ENCODE measurements around the gene ALDH2.
"Not testable (repeated sequence)": the region's sequence is repeated elsewhere in the genome, so short reads cannot be mapped to it uniquely, and the experiment has no call there.

Gene ALDH2

GRCh38 chr12:111781085-111781658, 14.4 kb downstream of the ALDH2 start:
- FAIRE-seq (no peak), DNase-seq (ENCODE audit: insufficient read length, low spot score) (no peak)

GRCh38 chr12:111783046-111783445, 16.3 kb downstream of the ALDH2 start:
- FAIRE-seq (no peak), DNase-seq (ENCODE audit: insufficient read length, low spot score) (no peak)

GRCh38 chr12:111784953-111785352, 18.2 kb downstream of the ALDH2 start:
- no peak for DNase-seq (ENCODE audit: insufficient read length, low spot score)
- no peak for FAIRE-seq

- FAIRE-seq (no peak), DNase-seq (ENCODE audit: insufficient read length, low spot score) (no peak)
Observed at GRCh38 chr12:111785651-111786050, 18.9 kb downstream of the ALDH2 start.

GRCh38 chr12:111788178-111788654, 21.5 kb downstream of the ALDH2 start:
- FAIRE-seq (no peak), DNase-seq (ENCODE audit: insufficient read length, low spot score) (no peak)

- no peak for FAIRE-seq
Observed at GRCh38 chr12:111789779-111790178, 23.0 kb downstream of the ALDH2 start.

GRCh38 chr12:111791507-111791906, 24.8 kb downstream of the ALDH2 start:
- FAIRE-seq: no peak

More at GRCh38 chr12:111789779-111790178, 23.0 kb downstream of the ALDH2 start:
- DNase-seq (ENCODE audit: insufficient read length, low spot score): no peak

GRCh38 chr12:111792155-111792855, 25.6 kb downstream of the ALDH2 start:
- DNase-seq (ENCODE audit: insufficient read length, low spot score): no peak
- FAIRE-seq: no peak

More at GRCh38 chr12:111791507-111791906, 24.8 kb downstream of the ALDH2 start:
- DNase-seq (ENCODE audit: insufficient read length, low spot score): no peak

GRCh38 chr12:111792856-111793235, 26.1 kb downstream of the ALDH2 start:
- DNase-seq (ENCODE audit: insufficient read length, low spot score): no peak
- no peak for FAIRE-seq

GRCh38 chr12:111798182-111798581, 31.4 kb downstream of the ALDH2 start:
- FAIRE-seq: no peak
- DNase-seq (ENCODE audit: insufficient read length, low spot score): no peak

- DNase-seq (ENCODE audit: insufficient read length, low spot score) (no peak), FAIRE-seq (no peak)
Observed at GRCh38 chr12:111799758-111800157, 33.0 kb downstream of the ALDH2 start.

- FAIRE-seq (no peak), DNase-seq (ENCODE audit: insufficient read length, low spot score) (no peak)
Observed at GRCh38 chr12:111803038-111803626, 36.4 kb downstream of the ALDH2 start.

GRCh38 chr12:111803851-111804250, 37.1 kb downstream of the ALDH2 start:
- no peak for FAIRE-seq
- DNase-seq (ENCODE audit: insufficient read length, low spot score): no peak

- DNase-seq (ENCODE audit: insufficient read length, low spot score): no peak
- no peak for FAIRE-seq
Observed at GRCh38 chr12:111806304-111806703, 39.6 kb downstream of the ALDH2 start.

- no peak for DNase-seq (ENCODE audit: insufficient read length, low spot score)
- FAIRE-seq: no peak
Observed at GRCh38 chr12:111807232-111807631, 40.5 kb downstream of the ALDH2 start.

GRCh38 chr12:111812881-111813741, 46.4 kb downstream of the ALDH2 start:
- DNase-seq (ENCODE audit: insufficient read length, low spot score): peak; percentile 71

GRCh38 chr12:111816065-111816615, 49.4 kb downstream of the ALDH2 start:
- FAIRE-seq (no peak), DNase-seq (ENCODE audit: insufficient read length, low spot score) (no peak)

More at GRCh38 chr12:111812881-111813741, 46.4 kb downstream of the ALDH2 start:
- peak; percentile 92 for FAIRE-seq

- DNase-seq (ENCODE audit: insufficient read length, low spot score); FAIRE-seq: not testable (repeated sequence)
Observed at GRCh38 chr12:111816898-111817297, 50.2 kb downstream of the ALDH2 start.

- no peak for DNase-seq (ENCODE audit: insufficient read length, low spot score)
- FAIRE-seq: no peak
Observed at GRCh38 chr12:111818340-111818739, 51.6 kb downstream of the ALDH2 start.

All from GM19239 (cell line).